ENCODE results near the gene PHACTR1. TPM values are rescaled to one million over a fixed set of nuclear protein-coding genes. Genes with fewer than 3 reads are reported as not detected.

PHACTR1 gene
- 0.32 and 0.43 TPM in 2 replicates for total RNA-seq

DNA sequence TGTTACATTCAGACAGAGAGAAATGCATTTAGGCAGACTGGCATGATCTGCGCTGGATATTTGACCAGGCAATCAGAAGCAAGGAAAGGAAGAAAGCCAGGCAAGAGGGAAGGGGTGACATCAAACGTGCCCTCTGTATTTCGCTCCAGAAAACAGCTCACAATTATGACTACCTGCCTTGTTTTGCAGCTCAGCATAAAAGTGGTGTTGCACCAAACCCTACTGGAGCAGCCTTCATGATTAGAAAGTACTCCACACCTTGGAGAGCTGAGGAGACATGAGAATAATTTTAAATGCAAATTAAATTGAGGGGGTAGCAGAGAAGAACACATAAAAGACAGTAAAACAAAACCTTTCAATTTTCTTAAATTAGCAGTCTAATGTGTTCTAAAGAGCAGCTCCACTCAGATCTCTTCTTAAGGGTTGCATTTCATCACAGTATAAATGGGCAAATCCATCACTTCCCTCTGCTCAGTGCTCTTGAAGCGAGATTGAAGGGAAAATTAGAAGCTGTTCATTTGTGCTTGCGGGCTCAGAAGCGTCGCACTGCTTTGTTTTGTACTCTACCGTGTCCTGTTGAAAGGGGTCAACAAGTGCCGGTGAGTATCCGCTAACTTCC is at the start of gene PHACTR1:
Gene PHACTR1 (plus strand): TSS at position 470 of the 619 bp plus-strand sequence.
- TF ChIP-seq CTCF (IDR thresholded peaks at IDR 0.05; ENCODE audit: insufficient read depth, low read depth, low read length): no peak
- DNase-seq (ENCODE audit: low read depth): no peak
- no peak within 1 kb of the TSS for H3K4me3 ChIP-seq (ENCODE audit: low read depth, low read length)

DNA sequence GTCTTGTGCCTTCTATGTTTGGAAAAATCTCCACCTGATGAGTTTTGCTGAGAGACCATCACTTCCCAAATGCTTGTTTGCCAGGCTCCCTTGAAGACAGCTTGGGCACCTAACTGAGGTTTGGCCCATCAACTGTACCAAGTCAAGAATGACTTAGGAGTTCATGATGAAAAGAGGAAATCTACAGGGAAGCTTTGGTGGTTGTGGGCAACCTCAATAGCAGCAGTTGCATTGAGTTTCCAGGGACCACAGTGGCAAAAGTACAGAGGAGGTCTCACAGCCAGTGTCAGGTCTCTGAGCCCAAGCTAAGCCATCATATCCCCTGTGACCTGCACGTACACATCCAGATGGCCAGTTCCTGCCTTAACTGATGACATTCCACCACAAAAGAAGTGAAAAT is 49.7 kb upstream of the PHACTR1 start:
- DNase-seq (ENCODE audit: low read depth): no peak
- no peak overlapping the region for H3K4me3 ChIP-seq (ENCODE audit: low read depth, low read length)
- no peak for TF ChIP-seq CTCF (IDR thresholded peaks at IDR 0.05; ENCODE audit: insufficient read depth, low read depth, low read length)

DNA sequence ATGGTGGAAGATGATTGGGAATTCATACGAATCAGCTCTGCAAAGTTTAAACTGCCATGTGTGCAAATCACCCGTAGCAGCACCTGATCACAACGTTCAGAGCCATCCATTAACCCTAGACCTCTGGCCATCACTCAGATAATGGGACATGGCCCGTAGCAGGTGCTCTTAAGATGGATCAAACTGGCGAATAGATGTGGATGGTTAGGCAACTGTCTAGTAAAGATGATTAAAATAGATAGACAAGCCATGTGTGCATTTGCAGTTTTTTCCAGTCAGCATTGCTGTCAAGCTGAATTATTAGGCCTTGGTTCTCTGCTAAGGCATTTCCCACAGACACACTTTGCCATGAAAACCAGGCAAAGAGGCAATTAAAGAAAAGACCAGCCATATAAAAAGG is 40.6 kb upstream of the PHACTR1 start:
- no peak for DNase-seq (ENCODE audit: low read depth)
- no peak for TF ChIP-seq CTCF (IDR thresholded peaks at IDR 0.05; ENCODE audit: insufficient read depth, low read depth, low read length)
- no peak overlapping the region for H3K4me3 ChIP-seq (ENCODE audit: low read depth, low read length)

DNA sequence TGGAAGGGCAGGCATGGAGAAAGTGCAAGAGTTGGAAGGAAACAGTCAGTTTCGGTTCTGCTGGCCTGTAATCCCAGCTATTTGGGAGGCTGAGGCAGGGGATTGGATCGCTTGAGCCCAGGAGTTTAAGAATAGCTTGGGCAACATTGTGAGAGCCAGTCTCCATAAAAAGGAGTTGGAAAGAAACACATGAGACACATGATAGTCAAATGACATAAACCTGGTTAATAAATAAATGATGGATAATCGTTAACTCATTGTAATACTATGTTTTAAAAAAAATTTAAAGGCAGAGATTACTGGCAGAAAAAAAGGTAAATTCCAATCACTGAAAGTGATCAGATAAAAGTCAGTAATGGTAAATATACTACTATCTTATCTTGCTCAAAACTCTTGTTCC is 37.2 kb upstream of the PHACTR1 start:
- TF ChIP-seq CTCF (IDR thresholded peaks at IDR 0.05; ENCODE audit: insufficient read depth, low read depth, low read length): no peak
- DNase-seq (ENCODE audit: low read depth): no peak
- no peak overlapping the region for H3K4me3 ChIP-seq (ENCODE audit: low read depth, low read length)

DNA sequence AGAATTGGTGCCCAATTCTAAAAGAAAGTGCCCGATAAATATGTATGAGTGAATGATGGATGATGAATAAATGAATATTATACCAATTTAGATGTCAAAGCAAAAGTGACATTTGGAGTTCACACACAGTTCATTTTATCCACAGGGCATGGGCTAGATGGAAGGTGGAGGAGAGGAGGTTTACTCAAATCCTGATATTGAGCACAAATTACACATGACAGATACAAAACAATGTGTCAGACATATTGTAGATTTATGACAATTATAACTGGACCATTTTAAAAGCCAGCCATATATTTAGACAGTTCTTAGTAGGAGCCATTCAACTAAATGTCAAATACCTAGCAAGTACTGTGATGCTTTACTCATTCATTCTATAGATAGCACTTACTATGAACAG is 23.4 kb upstream of the PHACTR1 start:
- no peak for DNase-seq (ENCODE audit: low read depth)
- no peak overlapping the region for H3K4me3 ChIP-seq (ENCODE audit: low read depth, low read length)
- TF ChIP-seq CTCF (IDR thresholded peaks at IDR 0.05; ENCODE audit: insufficient read depth, low read depth, low read length): no peak

DNA sequence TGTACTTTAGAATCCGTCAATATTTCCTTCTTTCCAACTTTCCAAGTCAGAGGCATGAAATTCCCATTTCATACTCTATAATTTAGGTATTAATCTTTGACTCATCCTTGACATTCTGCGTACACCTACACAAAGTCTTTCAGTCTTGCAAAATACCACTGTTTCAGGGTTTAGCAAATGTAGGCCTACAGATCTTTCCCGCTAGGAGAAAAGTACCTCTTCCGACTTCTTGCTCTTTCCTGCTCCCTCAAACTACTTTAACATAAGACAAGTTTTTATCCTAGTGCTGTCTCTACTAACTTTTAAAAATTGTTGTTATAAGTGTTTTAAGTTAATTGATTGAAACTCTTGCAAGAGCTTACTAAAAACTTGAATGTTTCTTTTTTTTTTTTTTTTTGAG is 18.3 kb upstream of the PHACTR1 start:
- TF ChIP-seq CTCF (IDR thresholded peaks at IDR 0.05; ENCODE audit: insufficient read depth, low read depth, low read length): no peak
- H3K4me3 ChIP-seq (ENCODE audit: low read depth, low read length): no peak overlapping the region
- no peak for DNase-seq (ENCODE audit: low read depth)

DNA sequence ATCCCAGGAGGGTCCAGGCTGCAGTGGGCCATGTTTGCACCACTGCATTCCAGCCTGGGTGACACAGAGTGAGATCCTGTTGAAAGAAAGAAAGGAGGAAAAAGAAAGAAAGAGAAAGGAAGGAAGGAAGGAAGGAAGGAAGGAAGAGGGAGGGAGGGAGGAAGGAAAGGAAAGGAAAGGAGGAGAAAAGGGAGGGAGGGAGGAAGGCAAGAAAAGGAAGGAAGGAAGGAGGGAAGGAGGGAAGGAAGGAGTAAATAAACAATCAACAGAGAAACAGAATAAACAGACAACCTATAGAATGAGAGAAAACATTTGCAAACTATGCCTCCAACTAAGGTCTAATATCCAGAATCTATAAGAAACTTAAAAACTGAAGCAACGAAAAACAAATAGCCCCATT is 11.6 kb upstream of the PHACTR1 start:
- no peak overlapping the region for H3K4me3 ChIP-seq (ENCODE audit: low read depth, low read length)
- no peak for TF ChIP-seq CTCF (IDR thresholded peaks at IDR 0.05; ENCODE audit: insufficient read depth, low read depth, low read length)
- no peak for DNase-seq (ENCODE audit: low read depth)
